Adrenal gland (tissue), 12 donors: ENCODE measurements around the gene THAP9. TPM values are rescaled to one million over a fixed set of nuclear protein-coding genes. Genes with fewer than 3 reads are reported as not detected.
"Not testable (repeated sequence)": the region's sequence is repeated elsewhere in the genome, so short reads cannot be mapped to it uniquely, and the experiment has no call there.

Experiments used
- DNase-seq, 7 donors: peaks; one replicate each; pipeline ENCODE4 v3.0.0-alpha.2; 2019 to 2020
- H3K27ac ChIP-seq, 5 donors: fragments of 200-600 bp; sonication (generic) in 4 of 5; 1 replicate in 3 of 5; 2 replicates in 2 of 5; pipeline versions ENCODE4 v1.5.1 to v1.8.0; 2016 to 2020; ENCODE audit warnings: mild to moderate bottlenecking in 1 of 5
- H3K27me3 ChIP-seq: fragments of 200-600 bp; 2 replicates; pipeline ENCODE4 v1.8.0; 2021
- H3K36me3 ChIP-seq, 2 donors: fragments of 200-600 bp; replicated peaks in 1 of 2; 1 replicate in 1 of 2; 2 replicates in 1 of 2; pipeline versions ENCODE4 v1.5.1 to v1.8.0; 2018 to 2022
- H3K4me1 ChIP-seq, 2 donors: fragments of 200-600 bp; replicated peaks in 1 of 2; 1 replicate in 1 of 2; 2 replicates in 1 of 2; pipeline versions ENCODE4 v1.5.1 to v1.8.0; 2018 to 2021
- H3K4me3 ChIP-seq, 4 donors: fragments of 200-600 bp; sonication (generic) in 3 of 4; one replicate each; pipeline ENCODE4 v1.5.1; 2016 to 2018
- H3K9me3 ChIP-seq, 3 donors: fragments of 200-600 bp; sonication (generic) in 1 of 3; replicated peaks in 1 of 3; 1 replicate in 2 of 3; 2 replicates in 1 of 3; pipeline versions ENCODE4 v1.5.1 to v1.8.0; 2016 to 2021
- POLR2A ChIP-seq, 2 donors: fragments of 450-650 bp; IDR thresholded peaks; one replicate each; pipeline ENCODE4 v1.6.1; 2017; ENCODE audit warnings: antibody characterized with exemption in 2 of 2, mild to moderate bottlenecking in 2 of 2, moderate library complexity in 1 of 2
- WGBS, 4 donors: extraction: QIAGEN DNeasy Blood & Tissue Kit in 2 of 4; methylation state at CpG; one replicate each; pipeline versions ENCODE4 v1.1.5 to v1.1.7; 2013 to 2017; 5-methylcytosine and 5-hydroxymethylcytosine counted together
- intact Hi-C, 2 donors: fragments of 100-400 bp; cut with DNase I; formaldehyde crosslinking; loops; one replicate each; pipeline versions ENCODE4 v1.14.1 to v1.15.0; 2022 to 2023
- polyA plus RNA-seq, 3 donors: library from polyadenylated mRNA; stranded (reverse); fragments of 200-250 nt in 2 of 3; fragments of 350-450 nt in 1 of 3; fragmentation: Illumina TruSeq in 1 of 3; extraction: RNeasy Lipid Tissue Mini Kit (QIAGEN cat#74804) in 1 of 3; gene quantifications; one replicate each; pipeline ENCODE4 v1.2.3, GENCODE V29; 2013 to 2014
- total RNA-seq, 9 donors: library from RNA; depleted of rRNA in 4 of 9; stranded (reverse); fragments of >200 nt in 4 of 9; fragments of 120-200 nt in 1 of 9; fragmentation: NEBNext Ultra II Directional in 1 of 9; extraction: Animal tissue kit (Norgen Biotek cat#: 25700) in 1 of 9; gene quantifications; one replicate each; pipeline versions ENCODE4 v1.1.0 to v1.2.4, GENCODE V29; 2013 to 2023
- TF ChIP-seq, protein P1 (sequence below), 6 experiments: fragments of 450-650 bp in 4 of 6; fragments of 200-600 bp in 2 of 6; sonication (generic) in 1 of 6; IDR thresholded peaks; 1 replicate in 5 of 6; 2 replicates in 1 of 6; pipeline versions ENCODE4 v1.5.1 to v1.8.0; 2016 to 2021; ENCODE audit warnings: antibody characterized with exemption in 6 of 6, mild to moderate bottlenecking in 2 of 6, moderate library complexity in 1 of 6
- donor health status: healthy with polysubstance abuse.
- donor health status: Bipolar disorder and iron deficiency.
- donor health status: DM: yes; HTN: yes; CAD: no.
- donor health status: DM: no; HTN: no; CAD: no.
- donor health status: DM: no; HTN: no; CAD: no.
- donor health status: DM: yes; HTN: yes; CAD: no.

The THAP9 gene
- total and polyA plus RNA-seq, 12 donors, result 2.2 to 12.3 (median 4.0) TPM

DNA sequence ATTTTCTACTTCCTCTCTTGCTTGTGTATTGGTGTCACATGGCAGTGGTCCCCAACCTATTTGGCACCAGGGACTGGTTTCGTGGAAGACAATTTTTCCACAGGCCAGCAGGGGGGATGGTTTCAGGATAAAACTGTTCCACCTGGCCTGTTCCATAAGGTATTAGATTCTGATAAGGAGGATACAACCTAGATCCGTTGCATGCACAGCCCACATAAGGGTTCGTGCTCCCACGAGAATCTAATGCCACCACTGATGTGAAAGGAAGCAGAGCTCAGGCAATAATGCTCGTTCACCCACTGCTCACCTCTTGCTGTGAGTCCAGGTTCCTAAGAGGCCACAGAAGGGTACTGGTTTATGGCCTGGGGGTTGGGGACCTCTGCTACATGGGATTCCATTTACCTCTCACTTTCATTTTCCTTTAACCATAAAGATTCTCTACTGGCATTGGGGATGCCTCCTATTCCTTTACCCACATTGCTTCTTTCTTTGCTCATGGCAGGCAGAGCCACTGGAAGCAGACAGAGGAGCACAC, 47.7 kb upstream of the THAP9 start:
- Histone ChIP-seq H3K9me3 (no peaks in the 10 kb centered on the region), H3K4me3 (no peak overlapping the region), H3K27ac (no peak overlapping the region), H3K27me3 (no peaks in the 10 kb centered on the region), H3K4me1 (no peaks in the 10 kb centered on the region), H3K36me3 (peaks cover 0 to 92% of the 10 kb centered on the region in 2 donors)
- 71 to 74% (median 72%) methylated on average over 5 of the region's 5 CpGs for WGBS, 4 donors
- intact Hi-C loops, result no loop called here
- no peak for DNase-seq
- TF ChIP-seq POLR2A (IDR thresholded peaks at IDR 0.05), result no peak
- TF ChIP-seq, protein P1, sequence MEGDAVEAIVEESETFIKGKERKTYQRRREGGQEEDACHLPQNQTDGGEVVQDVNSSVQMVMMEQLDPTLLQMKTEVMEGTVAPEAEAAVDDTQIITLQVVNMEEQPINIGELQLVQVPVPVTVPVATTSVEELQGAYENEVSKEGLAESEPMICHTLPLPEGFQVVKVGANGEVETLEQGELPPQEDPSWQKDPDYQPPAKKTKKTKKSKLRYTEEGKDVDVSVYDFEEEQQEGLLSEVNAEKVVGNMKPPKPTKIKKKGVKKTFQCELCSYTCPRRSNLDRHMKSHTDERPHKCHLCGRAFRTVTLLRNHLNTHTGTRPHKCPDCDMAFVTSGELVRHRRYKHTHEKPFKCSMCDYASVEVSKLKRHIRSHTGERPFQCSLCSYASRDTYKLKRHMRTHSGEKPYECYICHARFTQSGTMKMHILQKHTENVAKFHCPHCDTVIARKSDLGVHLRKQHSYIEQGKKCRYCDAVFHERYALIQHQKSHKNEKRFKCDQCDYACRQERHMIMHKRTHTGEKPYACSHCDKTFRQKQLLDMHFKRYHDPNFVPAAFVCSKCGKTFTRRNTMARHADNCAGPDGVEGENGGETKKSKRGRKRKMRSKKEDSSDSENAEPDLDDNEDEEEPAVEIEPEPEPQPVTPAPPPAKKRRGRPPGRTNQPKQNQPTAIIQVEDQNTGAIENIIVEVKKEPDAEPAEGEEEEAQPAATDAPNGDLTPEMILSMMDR (IDR thresholded peaks at IDR 0.05), result no peak

GRCh38 chr4:82860487-82860886, 40.0 kb upstream of the THAP9 start:
- intact Hi-C loops, DNase-seq, H3K27me3 ChIP-seq, H3K4me1 ChIP-seq, H3K27ac ChIP-seq, H3K9me3 ChIP-seq, H3K4me3 ChIP-seq: not testable (repeated sequence)
- 95 to 98% (median 97%) methylated on average over 2 of the region's 2 CpGs for WGBS, 4 donors
- H3K36me3 ChIP-seq, result peaks cover 0 to 54% of the 10 kb centered on the region in 2 donors

GRCh38 chr4:82861529-82861928, 39.0 kb upstream of the THAP9 start:
- peaks cover 0 to 57% of the 10 kb centered on the region in 2 donors for H3K36me3 ChIP-seq
- H3K4me3 ChIP-seq, result no peak overlapping the region
- intact Hi-C loops, result no loop called here
- TF ChIP-seq, protein P1 (IDR thresholded peaks at IDR 0.05), result no peak
- no peak for TF ChIP-seq POLR2A (IDR thresholded peaks at IDR 0.05)
- peaks cover 0 to 15% of the 10 kb centered on the region in 2 donors for H3K4me1 ChIP-seq
- no peaks in the 10 kb centered on the region for H3K9me3 ChIP-seq
- DNase-seq, result no peak
- H3K27me3 ChIP-seq, result no peaks in the 10 kb centered on the region
- no peak overlapping the region for H3K27ac ChIP-seq

GRCh38 chr4:82864336-82864979, 36.1 kb upstream of the THAP9 start:
- no peak overlapping the region for H3K4me3 ChIP-seq
- H3K27ac ChIP-seq, result peak overlapping the region in 2 of 5 donors; percentile 30 to 77
- no peaks in the 10 kb centered on the region for H3K27me3 ChIP-seq
- DNase-seq, result no peak
- intact Hi-C loops, result no loop called here
- no peaks in the 10 kb centered on the region for H3K9me3 ChIP-seq
- TF ChIP-seq, protein P1 (IDR thresholded peaks at IDR 0.05), result no peak
- no peak for TF ChIP-seq POLR2A (IDR thresholded peaks at IDR 0.05)
- WGBS, 4 donors, result 85 to 93% (median 89%) methylated on average over 6 of the region's 6 CpGs
- peaks cover 0 to 16% of the 10 kb centered on the region in 2 donors for H3K4me1 ChIP-seq
- H3K36me3 ChIP-seq, result peaks cover 0 to 64% of the 10 kb centered on the region in 2 donors

- Histone ChIP-seq H3K4me3 (no peak overlapping the region), H3K27me3 (no peaks in the 10 kb centered on the region), H3K9me3 (no peaks in the 10 kb centered on the region), H3K36me3 (peaks cover 0 to 76% of the 10 kb centered on the region in 2 donors), H3K27ac (peak overlapping the region in 2 of 5 donors; percentile 58 to 77), H3K4me1 (peaks cover 0 to 16% of the 10 kb centered on the region in 2 donors)
- WGBS, 4 donors, result 2 to 9% (median 5%) methylated on average over 1 of the region's 1 CpG
- DNase-seq, result peak in 1 of 7 donors; percentile 30
- no peak for TF ChIP-seq POLR2A (IDR thresholded peaks at IDR 0.05)
- TF ChIP-seq, protein P1 (IDR thresholded peaks at IDR 0.05), result no peak
- intact Hi-C loops, result no loop called here
Observed at GRCh38 chr4:82865592-82865991, 34.9 kb upstream of the THAP9 start.

GRCh38 chr4:82866033-82866432, 34.5 kb upstream of the THAP9 start:
- H3K27ac ChIP-seq, result peak overlapping the region in 4 of 5 donors; percentile 58 to 77 (median 64)
- H3K36me3 ChIP-seq, result peaks cover 0 to 79% of the 10 kb centered on the region in 2 donors
- intact Hi-C loops, H3K27me3 ChIP-seq, H3K4me3 ChIP-seq, H3K9me3 ChIP-seq: not testable (repeated sequence)
- peak in 3 of 7 donors; percentile 19 to 45 (median 31) for DNase-seq
- 55 to 62% (median 58%) methylated on average over 6 of the region's 6 CpGs for WGBS, 4 donors
- H3K4me1 ChIP-seq, result peaks cover 0 to 16% of the 10 kb centered on the region in 2 donors
